Measurements from ENCODE around the gene XRCC5.

Gene XRCC5

DNA sequence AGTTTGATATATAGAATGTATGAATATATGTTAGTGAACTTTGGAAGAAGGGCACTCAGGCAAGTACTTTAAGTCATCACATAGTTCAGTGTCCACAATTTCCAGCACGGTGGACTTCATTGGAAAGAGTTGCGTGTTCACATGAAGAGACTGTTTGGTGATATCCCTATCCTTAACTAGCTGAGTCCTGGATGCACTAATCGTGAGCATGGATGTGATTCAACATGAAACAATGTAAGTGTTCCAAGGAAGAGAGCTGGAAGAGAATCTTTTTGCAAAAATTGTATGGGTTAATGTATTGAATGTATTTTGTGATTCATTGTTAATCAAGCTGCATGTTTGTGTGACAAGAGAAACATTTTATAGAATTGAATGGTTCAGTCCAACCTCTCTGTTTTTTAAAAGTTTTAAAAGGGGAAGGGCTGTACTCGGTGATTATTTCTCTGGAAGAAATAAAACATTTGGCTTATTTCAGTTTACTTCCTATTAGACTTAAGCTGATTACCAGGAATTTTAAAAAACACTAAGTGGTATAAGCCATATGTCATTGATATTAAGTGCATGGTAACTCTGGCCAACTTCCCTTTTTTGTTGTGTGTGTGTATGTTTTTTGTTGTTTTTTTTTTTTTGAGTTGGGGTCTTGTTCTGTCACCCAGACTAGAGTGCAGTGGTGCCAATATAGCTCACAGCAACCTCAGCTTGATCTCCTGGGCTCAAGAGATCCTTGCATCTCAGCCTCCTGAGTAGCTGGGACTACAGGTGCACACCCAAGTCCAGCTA lies 8.6 kb downstream of the XRCC5 start:
- TF ChIP-seq, protein P1, sequence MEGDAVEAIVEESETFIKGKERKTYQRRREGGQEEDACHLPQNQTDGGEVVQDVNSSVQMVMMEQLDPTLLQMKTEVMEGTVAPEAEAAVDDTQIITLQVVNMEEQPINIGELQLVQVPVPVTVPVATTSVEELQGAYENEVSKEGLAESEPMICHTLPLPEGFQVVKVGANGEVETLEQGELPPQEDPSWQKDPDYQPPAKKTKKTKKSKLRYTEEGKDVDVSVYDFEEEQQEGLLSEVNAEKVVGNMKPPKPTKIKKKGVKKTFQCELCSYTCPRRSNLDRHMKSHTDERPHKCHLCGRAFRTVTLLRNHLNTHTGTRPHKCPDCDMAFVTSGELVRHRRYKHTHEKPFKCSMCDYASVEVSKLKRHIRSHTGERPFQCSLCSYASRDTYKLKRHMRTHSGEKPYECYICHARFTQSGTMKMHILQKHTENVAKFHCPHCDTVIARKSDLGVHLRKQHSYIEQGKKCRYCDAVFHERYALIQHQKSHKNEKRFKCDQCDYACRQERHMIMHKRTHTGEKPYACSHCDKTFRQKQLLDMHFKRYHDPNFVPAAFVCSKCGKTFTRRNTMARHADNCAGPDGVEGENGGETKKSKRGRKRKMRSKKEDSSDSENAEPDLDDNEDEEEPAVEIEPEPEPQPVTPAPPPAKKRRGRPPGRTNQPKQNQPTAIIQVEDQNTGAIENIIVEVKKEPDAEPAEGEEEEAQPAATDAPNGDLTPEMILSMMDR (IDR thresholded peaks at IDR 0.05; ENCODE audit: low read length, missing control alignments) = no peak
- peak; percentile 23 for DNase-seq (ENCODE audit: low read depth)
- H3K4me3 ChIP-seq (replicated peaks; ENCODE audit: low read depth, low read length) = no peak overlapping the region

DNA sequence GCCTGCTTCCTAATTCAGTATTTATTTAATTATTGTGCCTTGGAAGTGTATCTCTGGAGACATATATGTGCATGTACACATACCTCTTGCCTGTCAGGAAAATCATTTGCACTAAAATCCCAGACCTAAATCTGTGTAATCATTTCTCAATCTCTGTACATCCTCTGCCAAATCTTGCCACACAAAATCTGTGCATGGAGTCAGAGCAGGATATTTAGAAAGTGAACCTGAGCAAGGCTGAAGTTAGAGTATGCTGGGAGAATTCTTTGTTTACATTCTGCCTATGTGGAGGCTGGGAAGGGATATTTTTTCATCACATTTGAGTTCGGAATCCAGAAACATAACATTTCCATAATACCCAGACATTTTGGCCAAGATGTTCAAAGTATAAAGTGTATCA lies 9.3 kb downstream of the XRCC5 start:
- H3K4me3 ChIP-seq (replicated peaks; ENCODE audit: low read depth, low read length) = no peak overlapping the region
- DNase-seq (ENCODE audit: low read depth) = no peak
- TF ChIP-seq, protein P1 (IDR thresholded peaks at IDR 0.05; ENCODE audit: low read length, missing control alignments) = no peak

DNA sequence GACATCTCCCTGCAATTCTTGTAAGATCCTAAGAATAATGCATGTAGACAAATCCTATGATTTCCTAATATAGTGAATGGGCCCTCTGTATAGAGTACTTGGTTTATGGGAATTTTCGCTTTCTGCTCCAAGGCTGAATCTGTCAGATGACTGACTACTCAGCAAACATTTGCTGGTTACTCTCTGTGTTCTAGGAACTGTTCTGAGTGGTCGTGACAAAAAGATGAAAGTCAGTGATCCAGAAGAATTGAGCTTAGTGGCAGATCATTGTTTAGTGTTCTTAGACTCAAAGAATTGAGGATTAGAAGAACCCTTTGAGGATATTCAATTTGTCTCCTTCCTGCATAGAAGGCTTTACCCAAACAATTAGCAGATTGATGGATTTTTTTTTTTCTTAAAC lies 10.0 kb downstream of the XRCC5 start:
- TF ChIP-seq, protein P1 (IDR thresholded peaks at IDR 0.05; ENCODE audit: low read length, missing control alignments) = no peak
- H3K4me3 ChIP-seq (replicated peaks; ENCODE audit: low read depth, low read length) = no peak overlapping the region
- DNase-seq (ENCODE audit: low read depth) = no peak

DNA sequence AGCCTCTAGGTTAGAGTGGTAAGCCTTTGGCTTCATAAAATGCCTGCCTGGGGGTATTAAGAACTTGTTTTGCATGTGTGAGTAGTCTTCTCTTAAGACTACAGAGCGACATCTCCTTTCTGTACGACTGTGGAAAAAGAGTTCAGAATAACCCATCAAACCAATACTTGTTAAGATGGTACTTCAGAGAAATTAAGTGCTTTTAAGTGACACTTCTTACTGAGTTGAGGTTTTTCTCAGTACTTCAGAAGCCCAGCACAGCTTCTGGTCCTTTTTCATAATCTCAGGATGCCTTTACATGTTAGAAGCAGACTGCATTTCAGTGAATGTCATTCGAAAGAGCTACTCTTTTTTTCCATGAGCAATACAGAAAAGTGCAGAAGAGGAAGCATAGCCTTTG lies 10.8 kb downstream of the XRCC5 start:
- DNase-seq (ENCODE audit: low read depth) = no peak
- TF ChIP-seq, protein P1 (IDR thresholded peaks at IDR 0.05; ENCODE audit: low read length, missing control alignments) = no peak
- H3K4me3 ChIP-seq (replicated peaks; ENCODE audit: low read depth, low read length) = no peak overlapping the region

DNA sequence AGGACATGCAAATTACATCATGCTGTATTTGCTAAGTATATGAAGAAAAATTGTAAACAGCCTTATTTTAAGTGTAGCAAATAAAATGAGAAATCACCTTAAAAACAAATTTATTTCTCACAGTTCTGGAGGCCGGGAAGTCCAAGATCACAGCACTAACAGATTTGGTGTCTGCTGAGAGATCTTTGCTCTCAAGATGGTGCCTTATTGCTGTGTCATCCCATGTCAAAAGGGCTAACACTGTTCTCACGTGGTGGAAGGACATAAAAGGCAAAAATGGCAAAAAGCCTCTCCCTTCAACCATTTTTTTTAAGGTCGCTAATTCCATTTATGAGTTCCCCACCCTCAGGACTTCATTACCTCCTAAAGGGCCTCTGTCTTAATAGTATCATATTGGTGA lies 12.1 kb downstream of the XRCC5 start:
- TF ChIP-seq, protein P1 (IDR thresholded peaks at IDR 0.05; ENCODE audit: low read length, missing control alignments) = no peak
- no peak overlapping the region for H3K4me3 ChIP-seq (replicated peaks; ENCODE audit: low read depth, low read length)
- DNase-seq (ENCODE audit: low read depth) = no peak

DNA sequence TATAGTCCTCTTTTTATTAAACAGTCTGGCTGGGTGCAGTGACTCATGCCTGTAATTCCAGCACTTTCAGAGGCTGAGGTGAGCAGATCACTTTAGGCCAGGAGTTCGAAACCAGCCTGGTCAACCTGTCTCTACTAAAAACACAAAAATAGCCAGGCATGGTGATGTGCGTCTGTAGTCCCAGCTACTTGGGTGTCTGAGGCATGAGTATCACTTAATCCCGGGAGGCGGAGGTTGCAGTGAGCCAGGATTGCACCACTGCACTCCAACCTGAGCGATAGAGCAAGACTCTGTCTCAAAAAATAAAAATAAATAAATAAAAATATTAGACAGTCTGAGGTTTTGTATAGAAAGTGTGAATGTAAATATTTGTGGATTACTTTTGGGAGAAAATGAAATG lies 17.8 kb downstream of the XRCC5 start:
- no peak overlapping the region for H3K4me3 ChIP-seq (replicated peaks; ENCODE audit: low read depth, low read length)
- TF ChIP-seq, protein P1 (IDR thresholded peaks at IDR 0.05; ENCODE audit: low read length, missing control alignments) = no peak
- DNase-seq (ENCODE audit: low read depth) = no peak
